Esophagus muscularis mucosa (tissue), 4 donors: ENCODE results near the gene SLC16A3. TPM values are rescaled to one million over a fixed set of nuclear protein-coding genes. Genes with fewer than 3 reads are reported as not detected.

ENCODE experiments used
- DNase-seq: peaks from one replicate; pipeline ENCODE4 v3.0.0-alpha.2; 2017; ENCODE audit errors: extremely low spot score
- H3K27ac ChIP-seq, 4 donors: fragments of 200-600 bp; sonication (generic); replicated peaks in 1 of 4; 1 replicate in 3 of 4; 2 replicates in 1 of 4; pipeline ENCODE4 v1.5.1; 2016 to 2019; ENCODE audit warnings: mild to moderate bottlenecking in 1 of 4
- H3K27me3 ChIP-seq, 4 donors: fragments of 200-600 bp; sonication (generic); one replicate each; pipeline versions ENCODE4 v1.5.1 to v1.6.0; 2016 to 2019
- H3K36me3 ChIP-seq, 4 donors: fragments of 200-600 bp; sonication (generic); one replicate each; pipeline ENCODE4 v1.5.1; 2016 to 2019
- H3K4me1 ChIP-seq, 4 donors: fragments of 200-600 bp; sonication (generic); one replicate each; pipeline ENCODE4 v1.5.1; 2016 to 2019
- H3K4me3 ChIP-seq, 4 donors: fragments of 200-600 bp; sonication (generic); 1 replicate in 2 of 4; 2 replicates in 2 of 4; pipeline ENCODE4 v1.5.1; 2016 to 2019; ENCODE audit warnings: mild to moderate bottlenecking in 4 of 4, moderate library complexity in 1 of 4
- H3K9me3 ChIP-seq, 4 donors: fragments of 200-600 bp; sonication (generic); 1 replicate in 3 of 4; 2 replicates in 1 of 4; pipeline ENCODE4 v1.5.1; 2016 to 2019
- EP300 ChIP-seq: sonication (generic); formaldehyde crosslinking; IDR thresholded peaks from one replicate; pipeline ENCODE4 v1.6.1; 2017; ENCODE audit warnings: antibody characterized with exemption
- POLR2A ChIP-seq: fragments of 450-650 bp; IDR thresholded peaks from one replicate; pipeline ENCODE4 v1.6.1; 2017; ENCODE audit warnings: antibody characterized with exemption, moderate library complexity, mild to moderate bottlenecking, low read depth
- POLR2AphosphoS5 ChIP-seq, 2 donors: sonication (generic); formaldehyde crosslinking; IDR thresholded peaks; one replicate each; pipeline ENCODE4 v1.6.1; 2017; ENCODE audit warnings: antibody characterized with exemption in 2 of 2
- WGBS: methylation state at CpG from one replicate; pipeline ENCODE4 v1.1.5; 2018; 5-methylcytosine and 5-hydroxymethylcytosine counted together
- intact Hi-C: fragments of 100-400 bp; cut with DNase I; formaldehyde crosslinking; loops from one replicate; pipeline ENCODE4 v1.15.1; 2023
- total RNA-seq, 4 donors: library from RNA; depleted of rRNA; stranded (reverse); fragments of >200 nt; gene quantifications; one replicate each; pipeline versions ENCODE4 v1.1.0 to v1.2.1, GENCODE V29; 2016
- TF ChIP-seq, protein P1 (sequence below), 3 experiments: fragments of 200-600 bp in 2 of 3; fragments of 450-650 bp in 1 of 3; sonication (generic) in 2 of 3; IDR thresholded peaks; one replicate each; pipeline ENCODE4 v1.5.1; 2017 to 2019; ENCODE audit warnings: antibody characterized with exemption in 3 of 3, mild to moderate bottlenecking in 2 of 3, moderate library complexity in 1 of 3

SLC16A3 gene
- total RNA-seq, 4 donors from 2014 or later, result 17.0 to 28.8 (median 23.4) TPM

DNA sequence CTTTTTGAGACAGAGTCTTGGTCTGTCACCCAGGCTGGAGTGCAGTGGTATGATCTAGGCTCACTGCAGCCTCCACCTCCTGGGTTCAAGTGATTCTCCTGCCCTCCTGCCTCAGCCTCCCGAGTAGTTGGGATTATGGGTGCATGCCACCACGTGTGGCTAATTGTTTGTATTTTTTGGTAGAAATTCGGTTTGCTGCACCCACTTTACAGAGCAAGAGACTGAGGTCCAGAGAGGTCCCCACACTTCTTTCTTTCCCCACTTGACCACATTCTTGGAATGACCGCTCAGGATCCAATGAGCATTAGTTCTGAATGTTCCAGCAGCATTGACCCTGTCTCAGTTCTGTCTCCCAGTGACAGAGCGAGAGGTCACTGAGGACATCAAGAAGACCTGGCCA, 5.3 kb upstream of the SLC16A3 start:
- H3K36me3 ChIP-seq, result no peaks in the 10 kb centered on the region
- H3K4me1 ChIP-seq, result peaks cover 8 to 21% (median 9%) of the 10 kb centered on the region in 4 donors
- intact Hi-C loops, result no loop called here
- H3K27ac ChIP-seq, result no peak overlapping the region
- TF ChIP-seq POLR2AphosphoS5 (IDR thresholded peaks at IDR 0.05), result no peak
- TF ChIP-seq, protein P1, sequence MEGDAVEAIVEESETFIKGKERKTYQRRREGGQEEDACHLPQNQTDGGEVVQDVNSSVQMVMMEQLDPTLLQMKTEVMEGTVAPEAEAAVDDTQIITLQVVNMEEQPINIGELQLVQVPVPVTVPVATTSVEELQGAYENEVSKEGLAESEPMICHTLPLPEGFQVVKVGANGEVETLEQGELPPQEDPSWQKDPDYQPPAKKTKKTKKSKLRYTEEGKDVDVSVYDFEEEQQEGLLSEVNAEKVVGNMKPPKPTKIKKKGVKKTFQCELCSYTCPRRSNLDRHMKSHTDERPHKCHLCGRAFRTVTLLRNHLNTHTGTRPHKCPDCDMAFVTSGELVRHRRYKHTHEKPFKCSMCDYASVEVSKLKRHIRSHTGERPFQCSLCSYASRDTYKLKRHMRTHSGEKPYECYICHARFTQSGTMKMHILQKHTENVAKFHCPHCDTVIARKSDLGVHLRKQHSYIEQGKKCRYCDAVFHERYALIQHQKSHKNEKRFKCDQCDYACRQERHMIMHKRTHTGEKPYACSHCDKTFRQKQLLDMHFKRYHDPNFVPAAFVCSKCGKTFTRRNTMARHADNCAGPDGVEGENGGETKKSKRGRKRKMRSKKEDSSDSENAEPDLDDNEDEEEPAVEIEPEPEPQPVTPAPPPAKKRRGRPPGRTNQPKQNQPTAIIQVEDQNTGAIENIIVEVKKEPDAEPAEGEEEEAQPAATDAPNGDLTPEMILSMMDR (IDR thresholded peaks at IDR 0.05), result no peak
- no peak for TF ChIP-seq EP300
- TF ChIP-seq POLR2A, result no peak
- DNase-seq, result no peak
- 75% methylated on average over 5 of the region's 5 CpGs for WGBS
- H3K4me3 ChIP-seq, result no peak overlapping the region
- no peaks in the 10 kb centered on the region for H3K9me3 ChIP-seq
- H3K27me3 ChIP-seq, result no peaks in the 10 kb centered on the region

DNA sequence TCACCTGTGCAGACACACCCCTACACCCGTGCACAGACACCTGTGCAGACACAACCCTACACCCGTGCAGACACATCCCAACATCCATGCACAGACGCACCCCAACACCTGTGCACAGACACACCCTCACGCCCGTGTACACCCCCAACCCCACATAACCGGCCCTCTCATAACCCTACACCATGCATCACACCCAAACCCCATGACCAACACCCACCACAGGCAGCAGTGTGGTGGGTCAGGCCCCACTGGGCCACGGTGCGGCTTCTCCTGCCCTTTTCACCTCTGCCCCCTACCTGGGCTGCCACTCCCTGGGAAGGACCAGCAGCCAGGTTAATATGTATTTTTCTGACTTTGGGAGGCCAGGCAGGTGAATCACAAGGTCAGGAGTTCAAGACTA, 4.2 kb upstream of the SLC16A3 start:
- H3K36me3 ChIP-seq, result no peaks in the 10 kb centered on the region
- H3K4me1 ChIP-seq, result peaks cover 10 to 31% (median 19%) of the 10 kb centered on the region in 4 donors
- no peak for DNase-seq
- H3K9me3 ChIP-seq, result no peaks in the 10 kb centered on the region
- no peak overlapping the region for H3K27ac ChIP-seq
- intact Hi-C loops, result no loop called here
- H3K27me3 ChIP-seq, result peaks cover 0 to 5% (median 0%) of the 10 kb centered on the region in 4 donors
- H3K4me3 ChIP-seq, result no peak overlapping the region
- 73% methylated on average over 8 of the region's 8 CpGs for WGBS
- TF ChIP-seq POLR2AphosphoS5 (IDR thresholded peaks at IDR 0.05), result no peak
- TF ChIP-seq EP300, result no peak
- TF ChIP-seq POLR2A, result no peak
- TF ChIP-seq, protein P1 (IDR thresholded peaks at IDR 0.05), result no peak

DNA sequence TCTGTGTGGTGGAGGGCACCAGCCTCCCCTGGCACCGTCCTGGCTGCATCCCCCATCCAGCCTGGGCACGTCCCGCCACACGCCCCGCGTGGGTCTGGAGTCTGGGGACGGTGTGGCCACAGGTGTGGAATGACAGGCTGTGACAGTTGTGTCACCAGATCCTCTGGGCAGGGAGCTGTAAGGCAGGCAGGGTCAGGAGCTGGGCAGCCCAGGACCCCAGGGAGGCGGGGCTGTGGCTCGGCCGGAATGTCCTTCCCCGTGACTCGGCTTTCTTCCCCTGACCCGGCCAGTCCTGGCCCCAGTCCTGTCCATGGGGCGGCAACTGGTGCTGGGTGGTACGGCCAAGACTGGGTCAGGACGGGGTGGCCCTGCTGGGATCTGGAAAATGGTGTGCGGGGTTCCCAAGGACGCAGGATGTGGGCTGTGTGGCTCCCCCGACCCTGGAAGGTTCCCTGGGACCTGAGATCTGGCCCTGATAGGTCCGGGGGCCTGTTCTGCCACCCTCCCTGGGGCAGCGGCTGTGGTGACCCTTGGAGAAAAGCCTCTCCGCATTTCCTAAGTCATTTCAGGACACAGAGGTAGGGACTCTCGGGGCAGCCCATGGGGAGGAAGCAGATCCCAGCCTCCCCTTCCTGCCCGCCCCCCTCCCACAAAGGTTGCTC, 3.3 kb upstream of the SLC16A3 start:
- H3K9me3 ChIP-seq, result no peaks in the 10 kb centered on the region
- no peaks in the 10 kb centered on the region for H3K36me3 ChIP-seq
- peaks cover 0 to 5% (median 0%) of the 10 kb centered on the region in 4 donors for H3K27me3 ChIP-seq
- H3K4me1 ChIP-seq, result peaks cover 19 to 39% (median 27%) of the 10 kb centered on the region in 4 donors
- H3K4me3 ChIP-seq, result no peak overlapping the region
- H3K27ac ChIP-seq, result no peak overlapping the region
- no peak for DNase-seq
- intact Hi-C loops, result no loop called here
- TF ChIP-seq, protein P1 (IDR thresholded peaks at IDR 0.05), result no peak
- TF ChIP-seq POLR2A, result no peak
- TF ChIP-seq POLR2AphosphoS5 (IDR thresholded peaks at IDR 0.05), result no peak
- 62% methylated on average over 12 of the region's 24 CpGs for WGBS

DNA sequence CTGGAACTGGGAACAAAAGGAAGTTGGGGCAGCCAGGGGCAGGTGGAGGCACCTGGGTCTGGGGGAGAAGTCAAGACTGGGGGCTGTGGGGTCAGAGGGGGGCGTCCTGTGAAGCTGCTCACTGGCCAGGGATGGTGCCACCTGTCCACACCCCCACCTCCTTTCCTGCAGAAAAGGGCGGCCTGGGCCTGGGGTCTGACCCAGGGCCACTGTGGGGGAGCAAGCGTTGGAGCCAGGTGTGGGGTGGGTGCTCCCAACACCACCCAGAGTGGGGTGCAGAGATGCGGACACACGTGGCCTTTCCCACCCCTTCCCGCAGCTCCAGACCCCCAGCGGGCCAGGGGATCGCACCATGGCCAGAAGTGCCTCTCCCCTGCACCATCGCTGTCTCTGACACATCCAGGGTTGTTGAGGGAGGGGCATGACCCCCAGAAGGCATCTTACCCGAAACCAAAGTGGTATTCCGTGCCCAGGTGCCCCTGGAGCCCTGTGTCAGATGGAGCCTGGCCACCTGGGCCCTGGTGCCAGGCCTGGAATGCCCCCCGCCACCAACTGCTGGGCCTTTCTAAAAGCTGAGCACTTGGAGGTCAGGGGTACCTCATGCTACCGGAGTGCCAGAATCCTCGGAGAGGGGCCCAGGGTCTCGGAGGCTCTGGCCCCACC, 2.6 kb upstream of the SLC16A3 start:
- H3K27me3 ChIP-seq, result peaks cover 0 to 5% (median 0%) of the 10 kb centered on the region in 4 donors
- 94% methylated on average over 10 of the region's 15 CpGs for WGBS
- intact Hi-C loops, result no loop called here
- H3K4me3 ChIP-seq, result no peak overlapping the region
- DNase-seq, result no peak
- no peaks in the 10 kb centered on the region for H3K36me3 ChIP-seq
- H3K9me3 ChIP-seq, result no peaks in the 10 kb centered on the region
- H3K27ac ChIP-seq, result no peak overlapping the region
- no peak for TF ChIP-seq EP300
- TF ChIP-seq POLR2A, result no peak
- no peak for TF ChIP-seq POLR2AphosphoS5 (IDR thresholded peaks at IDR 0.05)
- TF ChIP-seq, protein P1 (IDR thresholded peaks at IDR 0.05), result no peak
- peaks cover 25 to 47% (median 35%) of the 10 kb centered on the region in 4 donors for H3K4me1 ChIP-seq
